SK-N-SH treated with all-trans-retinoic acid at 6 μM for 48 hours (cell line): Measurements from ENCODE around the gene LPCAT3.

ENCODE experiments used
- ATAC-seq: fragments of 200-7000 bp; cut with Tn5 transposase; 3 replicates; pipeline ENCODE4 v1.9.1; 2020; ENCODE audit warnings: mild to moderate bottlenecking, moderate library complexity
- ARNTL ChIP-seq: fragments of 450-650 bp; formaldehyde crosslinking; IDR thresholded peaks from 2 replicates; pipeline ENCODE4 v1.5.0; 2020; ENCODE audit warnings: low read depth, mild to moderate bottlenecking, moderate library complexity, borderline replicate concordance
- BACH2 ChIP-seq: fragments of 250-450 bp; sonication (Bioruptor Pico); IDR thresholded peaks from 2 replicates; pipeline ENCODE4 v1.9.0; 2021; ENCODE audit warnings: mild to moderate bottlenecking, borderline replicate concordance
- CREB5 ChIP-seq: fragments of 250-450 bp; sonication (Bioruptor Pico); IDR thresholded peaks from 2 replicates; pipeline ENCODE4 v1.5.1; 2020; ENCODE audit warnings: low read depth, mild to moderate bottlenecking, moderate library complexity
- ESRRG ChIP-seq: fragments of 250-450 bp; sonication (Bioruptor Pico); IDR thresholded peaks from 2 replicates; pipeline ENCODE4 v1.6.1; 2021; ENCODE audit warnings: mild to moderate bottlenecking
- GLIS3 ChIP-seq: fragments of 250-450 bp; sonication (Bioruptor Pico); IDR thresholded peaks from 2 replicates; pipeline ENCODE4 v1.5.0; 2020; ENCODE audit warnings: mild to moderate bottlenecking, moderate library complexity
- ISL1 ChIP-seq: fragments of 250-450 bp; sonication (Bioruptor Pico); IDR thresholded peaks from 2 replicates; pipeline ENCODE4 v2.1.2; 2022; ENCODE audit warnings: mild to moderate bottlenecking, moderate library complexity
- OSR1 ChIP-seq: fragments of 250-450 bp; sonication (Bioruptor Pico); IDR thresholded peaks from 2 replicates; pipeline ENCODE4 v1.8.0; 2022; ENCODE audit warnings: moderate library complexity, mild to moderate bottlenecking, inconsistent platforms
- PATZ1 ChIP-seq: fragments of 250-450 bp; sonication (Bioruptor Pico); IDR thresholded peaks from 2 replicates; pipeline ENCODE4 v1.8.0; 2020; ENCODE audit warnings: mild to moderate bottlenecking, moderate library complexity, borderline replicate concordance
- POU6F1 ChIP-seq: fragments of 250-450 bp; sonication (Bioruptor Pico); IDR thresholded peaks from 2 replicates; pipeline ENCODE4 v1.8.0; 2021; ENCODE audit warnings: low read depth, mild to moderate bottlenecking, moderate library complexity, borderline replicate concordance
- TCF4 ChIP-seq: fragments of 250-450 bp; sonication (Bioruptor Pico); IDR thresholded peaks from 2 replicates; pipeline ENCODE4 v1.8.0; 2021; ENCODE audit warnings: mild to moderate bottlenecking, moderate library complexity, borderline replicate concordance
- TOX ChIP-seq: fragments of 250-450 bp; sonication (Bioruptor Pico); IDR thresholded peaks from 2 replicates; pipeline ENCODE4 v1.8.0; 2021; ENCODE audit warnings: mild to moderate bottlenecking, moderate library complexity, borderline replicate concordance
- ZC3H10 ChIP-seq: fragments of 250-450 bp; sonication (Bioruptor Pico); IDR thresholded peaks from 2 replicates; pipeline ENCODE4 v1.5.1; 2021; ENCODE audit warnings: mild to moderate bottlenecking, moderate library complexity
- ZFP3 ChIP-seq: fragments of 250-450 bp; sonication (Bioruptor Pico); IDR thresholded peaks from 2 replicates; pipeline ENCODE4 v1.5.0; 2020; ENCODE audit warnings: mild to moderate bottlenecking, moderate library complexity
- ZFP30 ChIP-seq: fragments of 450-650 bp; formaldehyde crosslinking; IDR thresholded peaks from 2 replicates; pipeline ENCODE4 v1.5.0; 2022; ENCODE audit warnings: mild to moderate bottlenecking, moderate library complexity
- ZNF565 ChIP-seq: fragments of 450-650 bp; formaldehyde crosslinking; conservative IDR thresholded peaks from 2 replicates; pipeline ENCODE4 v1.5.0; 2020; ENCODE audit warnings: low read depth, mild to moderate bottlenecking, moderate library complexity
- ZNF70 ChIP-seq: fragments of 450-650 bp; formaldehyde crosslinking; IDR thresholded peaks from 2 replicates; pipeline ENCODE4 v1.5.0; 2020; ENCODE audit warnings: mild to moderate bottlenecking, moderate library complexity
- ZNF8 ChIP-seq: fragments of 450-650 bp; formaldehyde crosslinking; IDR thresholded peaks from 2 replicates; pipeline ENCODE4 v1.5.0; 2020; ENCODE audit warnings: mild to moderate bottlenecking, moderate library complexity
- TF ChIP-seq, protein P1 (sequence below): fragments of 250-450 bp; sonication (Bioruptor Pico); IDR thresholded peaks from 2 replicates; pipeline ENCODE4 v1.5.1; 2021; ENCODE audit warnings: mild to moderate bottlenecking, moderate library complexity

Gene LPCAT3

GRCh38 chr12:7023114-7023513 lies 4.8 kb upstream of the LPCAT3 start:
- TF ChIP-seq ZNF70 (CRISPR knock-in tag) (no peak), TCF4 (CRISPR knock-in tag) (no peak), GLIS3 (CRISPR knock-in tag) (no peak), ARNTL (CRISPR knock-in tag) (no peak), TOX (CRISPR knock-in tag) (no peak), POU6F1 (CRISPR knock-in tag) (no peak), ZFP30 (no peak), ZC3H10 (no peak), PATZ1 (no peak), ZNF565 (CRISPR knock-in tag) (no peak), CREB5 (CRISPR knock-in tag) (no peak), ZNF8 (no peak), OSR1 (CRISPR knock-in tag) (no peak)
- TF ChIP-seq, protein P1, sequence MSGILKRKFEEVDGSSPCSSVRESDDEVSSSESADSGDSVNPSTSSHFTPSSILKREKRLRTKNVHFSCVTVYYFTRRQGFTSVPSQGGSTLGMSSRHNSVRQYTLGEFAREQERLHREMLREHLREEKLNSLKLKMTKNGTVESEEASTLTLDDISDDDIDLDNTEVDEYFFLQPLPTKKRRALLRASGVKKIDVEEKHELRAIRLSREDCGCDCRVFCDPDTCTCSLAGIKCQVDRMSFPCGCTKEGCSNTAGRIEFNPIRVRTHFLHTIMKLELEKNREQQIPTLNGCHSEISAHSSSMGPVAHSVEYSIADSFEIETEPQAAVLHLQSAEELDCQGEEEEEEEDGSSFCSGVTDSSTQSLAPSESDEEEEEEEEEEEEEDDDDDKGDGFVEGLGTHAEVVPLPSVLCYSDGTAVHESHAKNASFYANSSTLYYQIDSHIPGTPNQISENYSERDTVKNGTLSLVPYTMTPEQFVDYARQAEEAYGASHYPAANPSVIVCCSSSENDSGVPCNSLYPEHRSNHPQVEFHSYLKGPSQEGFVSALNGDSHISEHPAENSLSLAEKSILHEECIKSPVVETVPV (CRISPR knock-in tag), result no peak
- no peak for ATAC-seq

GRCh38 chr12:7021956-7022355 lies 3.7 kb upstream of the LPCAT3 start:
- no peak for TF ChIP-seq ISL1
- no peak for TF ChIP-seq ESRRG (CRISPR knock-in tag)
- no peak for TF ChIP-seq POU6F1 (CRISPR knock-in tag)
- no peak for TF ChIP-seq ZNF8
- no peak for TF ChIP-seq TCF4 (CRISPR knock-in tag)
- TF ChIP-seq ZFP3 (CRISPR knock-in tag), result no peak
- TF ChIP-seq, all 23 proteins: peak for 0
- ATAC-seq, result no peak

- TF ChIP-seq BACH2 (CRISPR knock-in tag), result no peak
- no peak for TF ChIP-seq ZFP30
- no peak for ATAC-seq
Observed at GRCh38 chr12:7019043-7019569, 830 bp upstream of the LPCAT3 start.

DNA sequence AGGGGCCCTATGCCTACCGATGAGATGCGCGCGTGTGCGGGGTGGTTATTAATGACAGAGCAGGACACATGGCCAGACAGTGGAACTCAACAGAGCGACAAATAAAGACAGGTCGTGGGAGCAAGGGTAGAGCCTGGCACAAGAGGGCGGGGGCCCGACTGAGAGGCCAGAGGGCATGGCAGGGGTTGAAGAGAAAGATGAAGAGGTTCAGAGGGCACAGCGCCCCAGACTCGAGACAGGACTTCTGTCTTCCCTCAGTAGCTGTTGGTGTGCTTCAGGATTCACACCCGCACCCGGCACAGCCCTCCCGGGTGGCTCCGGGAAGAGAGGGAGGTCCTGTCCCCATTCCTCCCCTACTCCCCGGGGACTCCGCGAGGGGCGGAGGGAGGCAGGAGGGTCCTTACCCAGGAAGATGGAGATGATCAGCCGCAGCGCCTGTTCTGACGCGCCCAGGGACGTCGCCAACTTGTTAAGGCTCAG lies 366 bp downstream of the LPCAT3 start:
- peak; percentile 57 for ATAC-seq
- TF ChIP-seq TCF4 (CRISPR knock-in tag), result no peak
- no peak for TF ChIP-seq GLIS3 (CRISPR knock-in tag)
- TF ChIP-seq CREB5 (CRISPR knock-in tag), result no peak
- TF ChIP-seq TOX (CRISPR knock-in tag), result no peak
- no peak for TF ChIP-seq ZNF8
- no peak for TF ChIP-seq PATZ1
- TF ChIP-seq BACH2 (CRISPR knock-in tag), result no peak
- no peak for TF ChIP-seq ESRRG (CRISPR knock-in tag)
- TF ChIP-seq, protein P1 (CRISPR knock-in tag), result no peak
